Endothelial cell of umbilical vein (primary cell): Measurements from ENCODE around the gene BPI. TPM values are rescaled to one million over a fixed set of nuclear protein-coding genes. Genes with fewer than 3 reads are reported as not detected.
"Not testable (repeated sequence)": the region's sequence is repeated elsewhere in the genome, so short reads cannot be mapped to it uniquely, and the experiment has no call there.

ENCODE experiments used
- BruUV-seq: library from RNA; stranded (reverse); fragments of 400-500 nt; replicated peaks from 2 replicates; lab custom pipeline; 2021; lab: Mats Ljungman, UMichigan
- CTCF ChIA-PET: fragments of 300-600, 350-600 bp; sonication (Branson Sonifier 250); formaldehyde crosslinking; loops from one replicate; lab custom pipeline; 2021; ENCODE audit warnings: antibody characterized with exemption, inconsistent platforms; lab: Charles Lee
- POLR2A ChIA-PET: fragments of 300-600, 350-600 bp; sonication (Branson Sonifier 250); formaldehyde crosslinking; loops from one replicate; lab custom pipeline; 2021; ENCODE audit warnings: antibody characterized with exemption, inconsistent platforms; lab: Charles Lee
- DNase-seq: peaks from one replicate; pipeline ENCODE4 v3.0.0-alpha.2; 2011; ENCODE audit warnings: low read depth, low spot score
- FAIRE-seq: peaks from 2 replicates; lab custom pipeline; 2011; peaks lifted over from hg19 to GRCh38; lab: Jason Lieb, UNC
- H2AFZ ChIP-seq: 2 replicates; pipeline ENCODE4 v1.6.0; 2012; ENCODE audit warnings: low read depth, low read length, control low read depth, inconsistent platforms
- H3K27ac ChIP-seq: 2 replicates; pipeline ENCODE4 v1.5.1; 2011; ENCODE audit warnings: low read depth, mild to moderate bottlenecking, control low read depth, low read length, moderate library complexity; ENCODE audit not compliant: insufficient read depth
- H3K27me3 ChIP-seq, 2 experiments: 2 replicates each; pipeline versions ENCODE4 v1.6.0 to v1.6.1; 2011; ENCODE audit warnings: low read length in 2 of 2, mixed read lengths in 1 of 2; ENCODE audit not compliant: control insufficient read depth in 2 of 2, insufficient read depth in 2 of 2
- H3K36me3 ChIP-seq, 2 experiments: 2 replicates in 1 of 2; 3 replicates in 1 of 2; pipeline ENCODE4 v1.5.1; 2011; ENCODE audit warnings: low read length in 2 of 2, mild to moderate bottlenecking in 1 of 2, moderate library complexity in 1 of 2; ENCODE audit not compliant: control insufficient read depth in 2 of 2, insufficient read depth in 2 of 2; ENCODE audit errors: extremely low read depth in 1 of 2
- H3K4me1 ChIP-seq: 3 replicates; pipeline ENCODE4 v1.5.1; 2011; ENCODE audit warnings: mild to moderate bottlenecking, low read length; ENCODE audit not compliant: control insufficient read depth, insufficient read depth; ENCODE audit errors: extremely low read depth
- H3K4me2 ChIP-seq: 2 replicates; pipeline ENCODE4 v1.6.1; 2011; ENCODE audit warnings: low read length, control low read depth, mixed read lengths; ENCODE audit not compliant: insufficient read depth
- H3K4me3 ChIP-seq, 3 experiments: fragments of 200-600 bp in 1 of 3; sonication (generic), shearing (Covaris generic) in 1 of 3; replicated peaks in 1 of 3; 2 replicates each; pipeline ENCODE4 v1.5.1; 2011 to 2016; ENCODE audit warnings: control low read depth in 3 of 3, low read length in 3 of 3, mild to moderate bottlenecking in 2 of 3, inconsistent platforms in 1 of 3, low read depth in 1 of 3, moderate library complexity in 1 of 3; ENCODE audit not compliant: insufficient read depth in 1 of 3
- H3K79me2 ChIP-seq: 2 replicates; pipeline ENCODE4 v1.6.0; 2012; ENCODE audit warnings: low read length, inconsistent platforms; ENCODE audit not compliant: control insufficient read depth, insufficient read depth
- H3K9ac ChIP-seq: replicated peaks from 2 replicates; pipeline ENCODE3; 2011; ENCODE audit warnings: low read length, control low read depth; ENCODE audit not compliant: insufficient read depth; ENCODE audit errors: extremely low read depth
- H3K9me1 ChIP-seq: replicated peaks from 3 replicates; pipeline ENCODE4 v1.6.0; 2011; ENCODE audit warnings: mild to moderate bottlenecking, low read length; ENCODE audit not compliant: control insufficient read depth, insufficient read depth; ENCODE audit errors: extremely low read depth
- H3K9me3 ChIP-seq: replicated peaks from 2 replicates; pipeline ENCODE4 v1.5.1; 2012; ENCODE audit warnings: low read length, inconsistent platforms; ENCODE audit not compliant: control insufficient read depth, insufficient read depth
- H4K20me1 ChIP-seq: replicated peaks from 2 replicates; pipeline ENCODE3; 2011; ENCODE audit warnings: mild to moderate bottlenecking, low read length; ENCODE audit not compliant: control insufficient read depth, insufficient read depth; ENCODE audit errors: extremely low read depth
- CTCF ChIP-seq, 2 donors: IDR thresholded peaks; 1 replicate in 1 of 2; 2 replicates in 1 of 2; pipeline ENCODE4 v1.5.1; 2011; ENCODE audit warnings: low read length in 2 of 2, mild to moderate bottlenecking in 2 of 2, moderate library complexity in 2 of 2, control low read depth in 1 of 2, inconsistent platforms in 1 of 2, low read depth in 1 of 2; ENCODE audit not compliant: insufficient read depth in 1 of 2; ENCODE audit errors: extremely low read depth in 1 of 2
- EZH2 ChIP-seq: IDR thresholded peaks from 2 replicates; pipeline ENCODE4 v1.6.1; 2012; ENCODE audit warnings: borderline replicate concordance, low read depth, mild to moderate bottlenecking, moderate library complexity, low read length, inconsistent platforms; ENCODE audit not compliant: severe bottlenecking
- FOS ChIP-seq: IDR thresholded peaks from 2 replicates; pipeline ENCODE4 v1.6.1; 2011; ENCODE audit warnings: mild to moderate bottlenecking, low read length, moderate library complexity, borderline replicate concordance; ENCODE audit not compliant: insufficient read depth
- GATA2 ChIP-seq: IDR thresholded peaks from 2 replicates; pipeline ENCODE4 v1.7.0; 2011; ENCODE audit warnings: low read depth, mild to moderate bottlenecking, moderate library complexity, mixed read lengths, low read length; ENCODE audit not compliant: insufficient read length, insufficient read depth
- JUN ChIP-seq: IDR thresholded peaks from 2 replicates; pipeline ENCODE4 v1.6.1; 2011; ENCODE audit warnings: borderline replicate concordance, low read depth; ENCODE audit not compliant: insufficient read length, insufficient read depth
- MAX ChIP-seq: IDR thresholded peaks from 2 replicates; pipeline ENCODE4 v1.6.1; 2011; ENCODE audit not compliant: insufficient read depth, insufficient read length
- MYC ChIP-seq: IDR thresholded peaks from one replicate; pipeline ENCODE4 v1.6.1; 2011; ENCODE audit warnings: mild to moderate bottlenecking, low read depth, low read length
- POLR2A ChIP-seq: IDR thresholded peaks from 2 replicates; pipeline ENCODE4 v1.6.1; 2012; ENCODE audit warnings: low read depth, mild to moderate bottlenecking, control low read depth, low read length
- POLR2AphosphoS5 ChIP-seq: IDR thresholded peaks from 2 replicates; pipeline ENCODE4 v1.6.1; 2012; ENCODE audit warnings: low read depth, mild to moderate bottlenecking, control low read depth, low read length, moderate library complexity; ENCODE audit not compliant: insufficient read depth
- dilution Hi-C: fragments of 300-500 bp; cut with MboI; formaldehyde crosslinking; loops from one replicate; pipeline ENCODE4 v1.15.0; 2019; ENCODE audit warnings: low sequenced_read_pairs; ENCODE audit not compliant: extremely low pct_ligation_motif_present
- intact Hi-C: fragments of 100-400 bp; cut with micrococcal nuclease; formaldehyde crosslinking; loops from one replicate; pipeline ENCODE4 v1.10.0; 2022
- polyA plus RNA-seq, 4 experiments: library from polyadenylated mRNA; depleted of rRNA in 3 of 4; stranded (reverse) in 3 of 4; unstranded in 1 of 4; fragments of >200 nt; gene quantifications; 2 replicates each; pipeline versions ENCODE4 v1.2.1 to v1.2.3, GENCODE V29; 2011 to 2012; ENCODE audit warnings: missing spikeins in 1 of 4
- total RNA-seq: library from RNA; stranded (reverse); gene quantifications from 2 replicates; pipeline ENCODE4 v1.2.3, GENCODE V29; 2021

BPI gene
- total and polyA plus RNA-seq, 2 donors (not counting 3 experiments of a cell fraction or from before 2014, with no cell fraction given): not detected

- Histone ChIP-seq H3K4me2 (no peak overlapping the region), H4K20me1 (no peaks in the 10 kb centered on the region), H3K79me2 (no peaks in the 10 kb centered on the region), H3K4me1 (no peaks in the 10 kb centered on the region), H2AFZ (no peak overlapping the region), H3K27me3 (no peaks in the 10 kb centered on the region), H3K4me3 (no peak overlapping the region), H3K36me3 (no peaks in the 10 kb centered on the region), H3K9ac (no peak overlapping the region), H3K9me1 (no peaks in the 10 kb centered on the region), H3K27ac (no peak overlapping the region), H3K9me3 (no peaks in the 10 kb centered on the region)
- dilution Hi-C loops: no loop called here
- TF ChIP-seq FOS: no peak
- no peak for TF ChIP-seq MYC
- TF ChIP-seq POLR2AphosphoS5: no peak
- no peak for TF ChIP-seq POLR2A
- TF ChIP-seq MAX: no peak
- no peak for TF ChIP-seq GATA2
- no peak for TF ChIP-seq JUN
- TF ChIP-seq EZH2: no peak
- TF ChIP-seq CTCF (IDR thresholded peaks at IDR 0.05; ENCODE audit: extremely low read depth in 1 of 2, insufficient read depth in 1 of 2, low read depth in 1 of 2, low read length in 2 of 2): no peak
- ChIA-PET CTCF (no interaction called here), POLR2A (no interaction called here)
- BruUV-seq: no TSS peak
- FAIRE-seq (no peak), DNase-seq (no peak)
- intact Hi-C loops: no loop called here
These were observed 20.7 kb upstream of the BPI start for GRCh38 chr20:38283236-38283635.

- CTCF ChIA-PET: interaction anchor here (0.6 kb wide), 1 partner anchor 108 kb away, joined by 3 read pairs; no protein-coding TSS in a partner anchor
- intact Hi-C loops, FAIRE-seq: not testable (repeated sequence)
These were observed 19.8 kb upstream of the BPI start for GRCh38 chr20:38284066-38284650.

More at GRCh38 chr20:38284066-38284650, 19.8 kb upstream of the BPI start:
- H2AFZ ChIP-seq, DNase-seq, H3K4me1 ChIP-seq, H4K20me1 ChIP-seq, H3K4me3 ChIP-seq, H3K79me2 ChIP-seq, H3K36me3 ChIP-seq, H3K27me3 ChIP-seq, H3K4me2 ChIP-seq, H3K9me1 ChIP-seq, POLR2A ChIA-PET, dilution Hi-C loops, H3K27ac ChIP-seq, H3K9ac ChIP-seq, H3K9me3 ChIP-seq, BruUV-seq: not testable (repeated sequence)
